ENCODE data around the gene LGALS8. TPM values are rescaled to one million over a fixed set of nuclear protein-coding genes. Genes with fewer than 3 reads are reported as not detected.

Gene LGALS8
- total RNA-seq, 1 experiment from 2014 or later, result 30.7 TPM

GRCh38 chr1:236484310-236484971 is 39.3 kb upstream of the LGALS8 start (continued):
- TF ChIP-seq CTCF (IDR thresholded peaks at IDR 0.05 in 2 of 3, conservative IDR thresholded peaks at IDR 0.05 in 1 of 3; ENCODE audit: borderline replicate concordance in 1 of 3, insufficient read depth in 1 of 3, low read depth in 2 of 3, low read length in 2 of 3) (no peak), CEBPB (IDR thresholded peaks at IDR 0.05; ENCODE audit: low read depth) (no peak), EZH2phosphoT487 (IDR thresholded peaks at IDR 0.05; ENCODE audit: borderline replicate concordance) (no peak)

- H3K36me3 ChIP-seq (ENCODE audit: control insufficient read depth in 1 of 2, insufficient read depth in 2 of 2, low read length in 2 of 2), result no peaks in the 10 kb centered on the region
- H3K27ac ChIP-seq (ENCODE audit: low read depth, low read length), result no peak overlapping the region
- intact Hi-C loops (cut with micrococcal nuclease), result no loop called here
- H3K9me3 ChIP-seq (ENCODE audit: control insufficient read depth in 1 of 2, insufficient read depth in 1 of 2, low read depth in 1 of 2, low read length in 2 of 2), result no peaks in the 10 kb centered on the region
- H3K4me3 ChIP-seq (replicated peaks in 1 of 2; ENCODE audit: low read depth in 1 of 2, low read length in 2 of 2), result no peak overlapping the region
- no peaks in the 10 kb centered on the region for H3K9me2 ChIP-seq (ENCODE audit: insufficient read depth)
- CTCF ChIA-PET, result no interaction called here
- H3K4me1 ChIP-seq (ENCODE audit: control insufficient read depth in 1 of 2, insufficient read depth in 2 of 2, low read length in 2 of 2), result peaks cover 0 to 2% of the 10 kb centered on the region in 2 experiments; a peak in 1 of 4 replicates
- H3K79me2 ChIP-seq (ENCODE audit: insufficient read depth, low read length), result no peaks in the 10 kb centered on the region
- H2AFZ ChIP-seq (ENCODE audit: low read depth, low read length, poor library complexity, severe bottlenecking), result no peak overlapping the region
- POLR2A ChIA-PET, result no interaction called here
- no peaks in the 10 kb centered on the region; the same call in 1 of the 2 replicates for H3K27me3 ChIP-seq (ENCODE audit: insufficient read depth, low read length)
- RAD21 ChIA-PET (ENCODE audit: low non-redundant PET in 1 of 2, low total read pairs in 2 of 2, uncharacterized antibody in 2 of 2, unreplicated experiment in 2 of 2), result no interaction called here
- H3K4me2 ChIP-seq (ENCODE audit: low read length), result no peak overlapping the region
- no peaks in the 10 kb centered on the region for H4K20me1 ChIP-seq (ENCODE audit: insufficient read depth)
- H3K9ac ChIP-seq (ENCODE audit: low read length), result no peak overlapping the region
- no peak for DNase-seq (ENCODE audit: low read depth, low spot score)
- BruUV-seq (replicated peaks), result no TSS peak
- no peak for ATAC-seq
- no peak for TF ChIP-seq POLR2AphosphoS5 (IDR thresholded peaks at IDR 0.05; ENCODE audit: low read depth, low read length)
- no peak for TF ChIP-seq MAX (IDR thresholded peaks at IDR 0.05)
- no peak for TF ChIP-seq ELF1 (IDR thresholded peaks at IDR 0.05; ENCODE audit: borderline replicate concordance, low read depth)
- no peak for TF ChIP-seq POLR2A (IDR thresholded peaks at IDR 0.05; ENCODE audit: borderline replicate concordance, extremely low read depth, insufficient read depth, insufficient read length)
- no peak for TF ChIP-seq ATF3 (IDR thresholded peaks at IDR 0.05)
- no peak for TF ChIP-seq JUND (IDR thresholded peaks at IDR 0.05)
- no peak for TF ChIP-seq ZBTB33 (IDR thresholded peaks at IDR 0.05; ENCODE audit: extremely low read depth, insufficient replicate concordance, low read length)
- TF ChIP-seq YY1 (IDR thresholded peaks at IDR 0.05; ENCODE audit: extremely low read depth, insufficient replicate concordance, low read depth, low read length), result no peak
- TF ChIP-seq CTCF (IDR thresholded peaks at IDR 0.05 in 2 of 3, conservative IDR thresholded peaks at IDR 0.05 in 1 of 3; ENCODE audit: borderline replicate concordance in 1 of 3, insufficient read depth in 1 of 3, low read depth in 2 of 3, low read length in 2 of 3), result no peak
- no peak for TF ChIP-seq RAD21 (IDR thresholded peaks at IDR 0.05; ENCODE audit: low read depth)
- TF ChIP-seq EZH2phosphoT487 (IDR thresholded peaks at IDR 0.05; ENCODE audit: borderline replicate concordance), result no peak
- TF ChIP-seq ZFX (IDR thresholded peaks at IDR 0.05), result no peak
- TF ChIP-seq SRF (IDR thresholded peaks at IDR 0.05; ENCODE audit: low read depth), result no peak
- TF ChIP-seq ZNF274 (IDR thresholded peaks at IDR 0.05; ENCODE audit: low read depth, low read length), result no peak
- TF ChIP-seq SP1 (IDR thresholded peaks at IDR 0.05; ENCODE audit: low read depth), result no peak
- no peak for TF ChIP-seq CBX3 (IDR thresholded peaks at IDR 0.05; ENCODE audit: low read depth)
- no peak for TF ChIP-seq FOSL1 (IDR thresholded peaks at IDR 0.05; ENCODE audit: low read depth)
Measured at GRCh38 chr1:236486356-236487002, 37.3 kb upstream of the LGALS8 start.
